HL-60 (cell line): ENCODE data around the gene ZNF277.

ENCODE experiments used
- GABPA ChIP-seq: IDR thresholded peaks from 2 replicates; pipeline ENCODE4 v1.6.1; 2012; ENCODE audit warnings: low read depth
- SPI1 ChIP-seq: IDR thresholded peaks from 2 replicates; pipeline ENCODE4 v1.6.1; 2012; ENCODE audit warnings: low read depth, mild to moderate bottlenecking, borderline replicate concordance
- TF ChIP-seq, protein P1 (sequence below): IDR thresholded peaks from one replicate; pipeline ENCODE4 v1.5.1; 2011; ENCODE audit warnings: low read length, control low read depth, inconsistent platforms; ENCODE audit not compliant: insufficient read depth
- TF ChIP-seq, protein P2 (sequence below): IDR thresholded peaks from 2 replicates; pipeline ENCODE4 v1.6.1; 2012; ENCODE audit warnings: low read depth; ENCODE audit not compliant: insufficient replicate concordance

DNA sequence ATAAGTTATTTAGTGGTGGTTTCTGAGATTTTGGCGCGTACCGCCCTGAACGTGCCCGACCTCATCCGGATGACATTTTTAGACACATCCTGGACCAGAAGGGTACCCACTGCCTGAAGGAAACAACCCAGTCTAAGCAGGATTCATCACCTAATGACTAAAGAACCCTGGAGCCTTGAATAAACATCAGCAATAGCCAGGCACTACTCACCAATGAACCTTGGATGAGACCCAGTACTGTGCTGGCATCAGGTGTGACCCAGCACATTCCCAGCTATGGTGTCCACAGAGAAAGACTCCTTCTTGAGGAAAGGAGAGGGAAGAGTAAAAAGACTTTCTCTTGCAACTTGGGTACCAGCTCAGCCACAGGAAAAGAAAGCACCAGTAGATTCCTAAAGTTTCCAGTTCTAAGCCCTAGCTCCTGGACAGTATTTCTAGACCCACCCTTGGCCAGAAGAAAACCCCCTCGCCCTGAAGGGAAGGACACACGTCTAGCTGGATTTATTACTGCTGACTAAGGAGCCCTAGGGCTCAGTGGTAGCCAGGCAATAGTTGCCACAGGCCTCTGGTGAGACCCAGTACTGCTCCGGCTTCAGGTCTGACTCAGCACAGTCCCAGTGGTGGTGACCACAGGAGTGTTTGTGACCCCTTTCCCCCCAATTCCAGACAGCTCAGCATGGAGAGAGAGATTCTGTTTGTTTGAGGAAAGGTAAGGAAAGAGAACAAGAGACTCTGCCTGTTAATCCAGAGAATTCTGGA is 32.5 kb downstream of the ZNF277 start:
- TF ChIP-seq, protein P1, sequence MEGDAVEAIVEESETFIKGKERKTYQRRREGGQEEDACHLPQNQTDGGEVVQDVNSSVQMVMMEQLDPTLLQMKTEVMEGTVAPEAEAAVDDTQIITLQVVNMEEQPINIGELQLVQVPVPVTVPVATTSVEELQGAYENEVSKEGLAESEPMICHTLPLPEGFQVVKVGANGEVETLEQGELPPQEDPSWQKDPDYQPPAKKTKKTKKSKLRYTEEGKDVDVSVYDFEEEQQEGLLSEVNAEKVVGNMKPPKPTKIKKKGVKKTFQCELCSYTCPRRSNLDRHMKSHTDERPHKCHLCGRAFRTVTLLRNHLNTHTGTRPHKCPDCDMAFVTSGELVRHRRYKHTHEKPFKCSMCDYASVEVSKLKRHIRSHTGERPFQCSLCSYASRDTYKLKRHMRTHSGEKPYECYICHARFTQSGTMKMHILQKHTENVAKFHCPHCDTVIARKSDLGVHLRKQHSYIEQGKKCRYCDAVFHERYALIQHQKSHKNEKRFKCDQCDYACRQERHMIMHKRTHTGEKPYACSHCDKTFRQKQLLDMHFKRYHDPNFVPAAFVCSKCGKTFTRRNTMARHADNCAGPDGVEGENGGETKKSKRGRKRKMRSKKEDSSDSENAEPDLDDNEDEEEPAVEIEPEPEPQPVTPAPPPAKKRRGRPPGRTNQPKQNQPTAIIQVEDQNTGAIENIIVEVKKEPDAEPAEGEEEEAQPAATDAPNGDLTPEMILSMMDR = no peak
- TF ChIP-seq, protein P2, sequence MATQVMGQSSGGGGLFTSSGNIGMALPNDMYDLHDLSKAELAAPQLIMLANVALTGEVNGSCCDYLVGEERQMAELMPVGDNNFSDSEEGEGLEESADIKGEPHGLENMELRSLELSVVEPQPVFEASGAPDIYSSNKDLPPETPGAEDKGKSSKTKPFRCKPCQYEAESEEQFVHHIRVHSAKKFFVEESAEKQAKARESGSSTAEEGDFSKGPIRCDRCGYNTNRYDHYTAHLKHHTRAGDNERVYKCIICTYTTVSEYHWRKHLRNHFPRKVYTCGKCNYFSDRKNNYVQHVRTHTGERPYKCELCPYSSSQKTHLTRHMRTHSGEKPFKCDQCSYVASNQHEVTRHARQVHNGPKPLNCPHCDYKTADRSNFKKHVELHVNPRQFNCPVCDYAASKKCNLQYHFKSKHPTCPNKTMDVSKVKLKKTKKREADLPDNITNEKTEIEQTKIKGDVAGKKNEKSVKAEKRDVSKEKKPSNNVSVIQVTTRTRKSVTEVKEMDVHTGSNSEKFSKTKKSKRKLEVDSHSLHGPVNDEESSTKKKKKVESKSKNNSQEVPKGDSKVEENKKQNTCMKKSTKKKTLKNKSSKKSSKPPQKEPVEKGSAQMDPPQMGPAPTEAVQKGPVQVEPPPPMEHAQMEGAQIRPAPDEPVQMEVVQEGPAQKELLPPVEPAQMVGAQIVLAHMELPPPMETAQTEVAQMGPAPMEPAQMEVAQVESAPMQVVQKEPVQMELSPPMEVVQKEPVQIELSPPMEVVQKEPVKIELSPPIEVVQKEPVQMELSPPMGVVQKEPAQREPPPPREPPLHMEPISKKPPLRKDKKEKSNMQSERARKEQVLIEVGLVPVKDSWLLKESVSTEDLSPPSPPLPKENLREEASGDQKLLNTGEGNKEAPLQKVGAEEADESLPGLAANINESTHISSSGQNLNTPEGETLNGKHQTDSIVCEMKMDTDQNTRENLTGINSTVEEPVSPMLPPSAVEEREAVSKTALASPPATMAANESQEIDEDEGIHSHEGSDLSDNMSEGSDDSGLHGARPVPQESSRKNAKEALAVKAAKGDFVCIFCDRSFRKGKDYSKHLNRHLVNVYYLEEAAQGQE = no peak
- TF ChIP-seq GABPA = no peak
- no peak for TF ChIP-seq SPI1
